HepG2 (cell line): Measurements from ENCODE around the gene ANKRD39. TPM values are rescaled to one million over a fixed set of nuclear protein-coding genes. Genes with fewer than 3 reads are reported as not detected.
"Not testable (repeated sequence)": the region's sequence is repeated elsewhere in the genome, so short reads cannot be mapped to it uniquely, and the experiment has no call there.

Source experiments
- ATAC-seq: fragments of 200-7000 bp; cut with Tn5 transposase; 3 replicates; pipeline ENCODE4 v1.9.1; 2020; ENCODE audit warnings: mild to moderate bottlenecking, moderate library complexity
- BruUV-seq: library from RNA; stranded (reverse); fragments of 400-500 nt; replicated peaks from 2 replicates; lab custom pipeline; 2021; lab: Mats Ljungman, UMichigan
- CTCF ChIA-PET: fragments of 300-600 bp; formaldehyde crosslinking; extraction: SDS; loops from one replicate; lab custom pipeline; 2021; ENCODE audit warnings: low total read pairs, inconsistent platforms, low intra/inter-chr PET ratio; lab: Yijun Ruan, JAX
- POLR2A ChIA-PET: fragments of 350-600 bp; sonication (Branson Sonifier 250); formaldehyde crosslinking; loops from one replicate; lab custom pipeline; 2020; ENCODE audit warnings: antibody characterized with exemption, inconsistent platforms; lab: Yijun Ruan, JAX
- DNase-seq: peaks from one replicate; pipeline ENCODE4 v3.0.0-alpha.2; 2015; ENCODE audit warnings: low spot score
- FAIRE-seq: peaks from 3 replicates; lab custom pipeline; 2011; peaks lifted over from hg19 to GRCh38; lab: Jason Lieb, UNC
- H2AFZ ChIP-seq: one replicate; pipeline ENCODE4 v1.6.1; 2011; ENCODE audit warnings: low read length, inconsistent platforms
- H3K27ac ChIP-seq: fragments of 300-600 bp; 3 replicates; pipeline ENCODE4 v1.8.0; 2011; ENCODE audit warnings: mixed run types, mild to moderate bottlenecking, mixed read lengths, low read length, inconsistent platforms; ENCODE audit not compliant: insufficient read depth; ENCODE audit errors: extremely low read length
- H3K27me3 ChIP-seq, 2 experiments: fragments of 200-600 bp in 1 of 2; 2 replicates in 1 of 2; 3 replicates in 1 of 2; pipeline versions ENCODE4 v1.6.0 to v1.8.0; 2011; ENCODE audit warnings: low read length in 2 of 2, mild to moderate bottlenecking in 2 of 2, moderate library complexity in 2 of 2, inconsistent platforms in 1 of 2; ENCODE audit not compliant: insufficient read depth in 2 of 2, control insufficient read depth in 1 of 2
- H3K36me3 ChIP-seq, 2 experiments: fragments of 200-600 bp in 1 of 2; replicated peaks in 1 of 2; 2 replicates in 1 of 2; 3 replicates in 1 of 2; pipeline versions ENCODE4 v1.5.1 to v1.8.0; 2011; ENCODE audit warnings: low read length in 2 of 2, inconsistent platforms in 1 of 2; ENCODE audit not compliant: insufficient read depth in 2 of 2, control insufficient read depth in 1 of 2
- H3K4me1 ChIP-seq: 2 replicates; pipeline ENCODE4 v1.5.1; 2012; ENCODE audit warnings: low read length, inconsistent platforms; ENCODE audit not compliant: insufficient read depth
- H3K4me2 ChIP-seq: 2 replicates; pipeline ENCODE4 v1.6.0; 2011; ENCODE audit warnings: low read depth, low read length, inconsistent platforms
- H3K4me3 ChIP-seq, 3 experiments: fragments of 200-600 bp in 1 of 3; sonication (generic), shearing (Covaris generic) in 1 of 3; replicated peaks in 1 of 3; 2 replicates each; pipeline ENCODE4 v1.5.1; 2011 to 2016; ENCODE audit warnings: low read length in 3 of 3, inconsistent platforms in 2 of 3, low read depth in 2 of 3, mild to moderate bottlenecking in 2 of 3, control low read depth in 1 of 3, mixed read lengths in 1 of 3; ENCODE audit not compliant: insufficient read depth in 1 of 3
- H3K79me2 ChIP-seq: one replicate; pipeline ENCODE4 v1.6.1; 2011; ENCODE audit warnings: low read length, inconsistent platforms; ENCODE audit not compliant: insufficient read depth
- H3K9ac ChIP-seq: 2 replicates; pipeline ENCODE4 v1.6.0; 2011; ENCODE audit warnings: mild to moderate bottlenecking, low read depth, low read length, inconsistent platforms; ENCODE audit not compliant: insufficient read depth
- H3K9me3 ChIP-seq: 2 replicates; pipeline ENCODE4 v1.5.1; 2012; ENCODE audit warnings: mild to moderate bottlenecking, low read length
- H4K20me1 ChIP-seq: 2 replicates; pipeline ENCODE4 v1.6.0; 2011; ENCODE audit warnings: inconsistent platforms, mild to moderate bottlenecking, low read length, moderate library complexity; ENCODE audit not compliant: insufficient read depth
- AGO2 ChIP-seq: fragments of 200-400 bp; formaldehyde crosslinking; optimal IDR thresholded peaks from 2 replicates; pipeline ENCODE3; 2017; ENCODE audit warnings: mild to moderate bottlenecking, low read depth, low read length, moderate library complexity
- ARID3A ChIP-seq: IDR thresholded peaks from 2 replicates; pipeline ENCODE4 v1.6.1; 2012; ENCODE audit warnings: low read depth, low read length, improper control_type of control experiment
- CAMTA2 ChIP-seq: sonication (generic); formaldehyde crosslinking; IDR thresholded peaks from 2 replicates; pipeline ENCODE4 v1.4.0; 2020; ENCODE audit warnings: mild to moderate bottlenecking, missing genetic modification reagents, borderline replicate concordance
- DZIP1 ChIP-seq: sonication (generic); formaldehyde crosslinking; IDR thresholded peaks from 2 replicates; pipeline ENCODE4 v1.5.0; 2020; ENCODE audit warnings: mild to moderate bottlenecking, missing genetic modification reagents
- SMARCC2 ChIP-seq: fragments of 450-650 bp; IDR thresholded peaks from 2 replicates; pipeline ENCODE4 v1.6.1; 2017; ENCODE audit warnings: antibody characterized with exemption, mild to moderate bottlenecking
- ZNF326 ChIP-seq: sonication (generic); formaldehyde crosslinking; IDR thresholded peaks from 2 replicates; pipeline ENCODE4 v1.4.0; 2020; ENCODE audit warnings: missing genetic modification reagents, borderline replicate concordance
- WGBS: methylation state at CpG from one replicate; pipeline ENCODE4 v1.1.6; 2017; ENCODE audit warnings: low lambda C conversion rate; 5-methylcytosine and 5-hydroxymethylcytosine counted together
- in situ Hi-C: cut with HindIII; loops from 2 replicates; pipeline ENCODE4 v1.10.0; 2017; ENCODE audit warnings: low pct_unique_long_range_greater_than_20kb; ENCODE audit not compliant: extremely low pct_ligation_motif_present
- intact Hi-C: fragments of 100-400 bp; cut with micrococcal nuclease; formaldehyde crosslinking; loops from one replicate; pipeline ENCODE4 v1.10.0; 2022; ENCODE audit not compliant: unreplicated experiment
- polyA plus RNA-seq, 8 experiments: library from polyadenylated mRNA; depleted of rRNA in 3 of 8; stranded (reverse) in 7 of 8; unstranded in 1 of 8; fragments of >200 nt; fragmentation: Illumina TruSeq in 4 of 8; extraction: Trizol in 4 of 8; gene quantifications; 2 replicates each; pipeline versions ENCODE4 v1.2.1 to v1.2.3, GENCODE V29; 2011 to 2016; ENCODE audit warnings: low read depth in 4 of 8, missing spikeins in 1 of 8, mixed read lengths in 1 of 8; ENCODE audit not compliant: insufficient read depth in 1 of 8
- total RNA-seq, 5 experiments: library from RNA; depleted of rRNA; stranded (reverse); fragments of >200 nt; fragmentation: Illumina TruSeq; extraction: Trizol; gene quantifications; 2 replicates each; pipeline ENCODE4 v1.2.3, GENCODE V29; 2016; ENCODE audit warnings: low read depth in 1 of 5

The ANKRD39 gene
- total and polyA plus RNA-seq, 2 of the 13 experiments (the other 11 are each of a cell fraction or from before 2014, with no cell fraction given), result 23.2 to 24.8 TPM

GRCh38 chr2:96863056-96863455 is 5.2 kb upstream of the ANKRD39 start:
- H3K27me3 ChIP-seq, H3K4me2 ChIP-seq, CTCF ChIA-PET, intact Hi-C loops, in situ Hi-C loops, H3K9me3 ChIP-seq, FAIRE-seq, BruUV-seq, H3K9ac ChIP-seq, H3K4me3 ChIP-seq, DNase-seq, H4K20me1 ChIP-seq, H2AFZ ChIP-seq, ATAC-seq: not testable (repeated sequence)
- WGBS, result 96% methylated on average over 4 of the region's 4 CpGs
- Histone ChIP-seq H3K27ac (peak overlapping the region; percentile 35), H3K79me2 (peaks cover 18% of the 10 kb centered on the region), H3K36me3 (peaks cover 44 to 66% of the 10 kb centered on the region in 2 experiments), H3K4me1 (peaks cover 53% of the 10 kb centered on the region)
- POLR2A ChIA-PET, result interaction anchor here (0.7 to 3.3 kb wide), 6 partner anchors 8 to 597 kb away, joined by 3 to 14 read pairs (median 4); partner anchors contain the start of genes CIAO1 and CNNM4
- TF ChIP-seq DZIP1 (CRISPR knock-in tag) (0 out of 2 replicates have a peak, but pooled peaks have one; percentile 48), CAMTA2 (CRISPR knock-in tag) (0 out of 2 replicates have a peak, but pooled peaks have one; percentile 4)

GRCh38 chr2:96861074-96861473 is 3.3 kb upstream of the ANKRD39 start:
- no peak for FAIRE-seq
- Histone ChIP-seq H3K27me3 (no peaks in the 10 kb centered on the region; a peak in 1 of 5 replicates), H3K36me3 (peaks cover 35 to 53% of the 10 kb centered on the region in 2 experiments), H3K9me3 (no peaks in the 10 kb centered on the region), H3K79me2 (peaks cover 13% of the 10 kb centered on the region), H3K4me1 (peaks cover 49% of the 10 kb centered on the region), H3K9ac (peak overlapping the region; percentile 57; the same call in 1 of the 2 replicates), H3K4me3 (no peak overlapping the region), H2AFZ (no peak overlapping the region), H3K27ac (peak overlapping the region; percentile 80), H3K4me2 (no peak overlapping the region), H4K20me1 (no peaks in the 10 kb centered on the region)
- no peak for ATAC-seq
- TF ChIP-seq ARID3A (no peak), ZNF326 (CRISPR knock-in tag) (no peak), SMARCC2 (no peak), AGO2 (peak; percentile 9)
- ChIA-PET POLR2A (interaction anchor here (0.7 to 6.1 kb wide), 7 partner anchors 8 to 89 kb away, joined by 3 to 152 read pairs (median 6); partner anchors contain the start of gene SEMA4C), CTCF (no interaction called here)
- no peak for DNase-seq
- 98% methylated on average over 14 of the region's 17 CpGs for WGBS
- in situ Hi-C loops (no loop called here), intact Hi-C loops (no loop called here)
- BruUV-seq, result no TSS peak
